ELF-1 (cell line): ENCODE measurements around the gene RNF26.
"Not testable (repeated sequence)": the region's sequence is repeated elsewhere in the genome, so short reads cannot be mapped to it uniquely, and the experiment has no call there.

ENCODE experiments used
- DNase-seq: peaks from one replicate; pipeline ENCODE4 v3.0.0-alpha.2; 2016; ENCODE audit warnings: low read depth, low spot score

Gene RNF26

GRCh38 chr11:119371778-119372182 is 37.5 kb downstream of the RNF26 start:
- no peak for DNase-seq

- no peak for DNase-seq
Measured at GRCh38 chr11:119372260-119373058, 38.1 kb downstream of the RNF26 start.

GRCh38 chr11:119373059-119373920 is 39.0 kb downstream of the RNF26 start:
- no peak for DNase-seq

GRCh38 chr11:119373921-119374631 is 39.7 kb downstream of the RNF26 start:
- DNase-seq: peak; percentile 95

GRCh38 chr11:119374632-119375336 is 40.5 kb downstream of the RNF26 start:
- no peak for DNase-seq

- no peak for DNase-seq
Measured at GRCh38 chr11:119375337-119376196, 41.2 kb downstream of the RNF26 start.

GRCh38 chr11:119376197-119376847 is 42.0 kb downstream of the RNF26 start:
- DNase-seq: no peak

- no peak for DNase-seq
Measured at GRCh38 chr11:119377112-119377901, 43.0 kb downstream of the RNF26 start.

GRCh38 chr11:119377961-119378667 is 43.8 kb downstream of the RNF26 start:
- DNase-seq: peak; percentile 70

GRCh38 chr11:119378851-119379465 is 44.6 kb downstream of the RNF26 start:
- peak; percentile 49 for DNase-seq

GRCh38 chr11:119380160-119380826 is 46.0 kb downstream of the RNF26 start:
- no peak for DNase-seq

GRCh38 chr11:119380827-119381180 is 46.5 kb downstream of the RNF26 start:
- peak; percentile 70 for DNase-seq

GRCh38 chr11:119381181-119381988 is 47.1 kb downstream of the RNF26 start, which contains the start of gene USP2:
TSS of gene USP2 (minus strand) at chr11:119381690. CDS start at chr11:119373480, 8,210 bp downstream.
- DNase-seq: peak; percentile 98

- DNase-seq: no peak
Measured at GRCh38 chr11:119382101-119382500, 47.8 kb downstream of the RNF26 start.

GRCh38 chr11:119382513-119382912 is 48.2 kb downstream of the RNF26 start:
- DNase-seq: not testable (repeated sequence)

- DNase-seq: no peak
Measured at GRCh38 chr11:119384332-119384731, 50.0 kb downstream of the RNF26 start.
